HFFc6 (cell line): Measurements from ENCODE around the gene RAB11A. TPM values are rescaled to one million over a fixed set of nuclear protein-coding genes. Genes with fewer than 3 reads are reported as not detected.

Source experiments
- DNase-seq: peaks from one replicate; pipeline ENCODE4 v3.0.0-alpha.2; 2018
- H3K27ac Mint-ChIP-seq: 2 replicates; pipeline ENCODE4 v1.8.0; 2020; ENCODE audit warnings: mild to moderate bottlenecking, mixed read lengths
- H3K27me3 Mint-ChIP-seq: 2 replicates; pipeline ENCODE4 v1.8.0; 2021; ENCODE audit warnings: mild to moderate bottlenecking, moderate library complexity, mixed read lengths; ENCODE audit not compliant: insufficient read depth
- H3K36me3 Mint-ChIP-seq: 2 replicates; pipeline ENCODE4 v1.8.0; 2021; ENCODE audit warnings: low read depth, mixed read lengths
- H3K4me1 Mint-ChIP-seq: 2 replicates; pipeline ENCODE4 v1.8.0; 2020; ENCODE audit warnings: low read depth, mixed read lengths
- H3K4me3 Mint-ChIP-seq: 2 replicates; pipeline ENCODE4 v1.8.0; 2020; ENCODE audit warnings: mild to moderate bottlenecking, moderate library complexity, mixed read lengths
- H3K9me3 Mint-ChIP-seq: 2 replicates; pipeline ENCODE4 v1.8.0; 2020; ENCODE audit warnings: mild to moderate bottlenecking, mixed read lengths
- CTCF ChIP-seq: fragments of 200-600 bp; sonication (generic); IDR thresholded peaks from 2 replicates; pipeline ENCODE4 v1.5.0; 2021; ENCODE audit warnings: antibody characterized with exemption, mild to moderate bottlenecking
- total RNA-seq, 6 experiments: library from RNA; stranded (reverse); fragmentation: NEBNext Ultra II Directional; extraction: Animal tissue kit (Norgen Biotek cat#: 25700); gene quantifications; 2 replicates in 1 of 6; 3 replicates in 5 of 6; pipeline ENCODE4 v1.2.3, GENCODE V29; 2021

Gene RAB11A
- total RNA-seq, 6 experiments from 2014 or later, result 193 to 236 (median 223) TPM

GRCh38 chr15:65839354-65839901 lies 29.9 kb upstream of the RAB11A start:
- DNase-seq, result no peak

DNA sequence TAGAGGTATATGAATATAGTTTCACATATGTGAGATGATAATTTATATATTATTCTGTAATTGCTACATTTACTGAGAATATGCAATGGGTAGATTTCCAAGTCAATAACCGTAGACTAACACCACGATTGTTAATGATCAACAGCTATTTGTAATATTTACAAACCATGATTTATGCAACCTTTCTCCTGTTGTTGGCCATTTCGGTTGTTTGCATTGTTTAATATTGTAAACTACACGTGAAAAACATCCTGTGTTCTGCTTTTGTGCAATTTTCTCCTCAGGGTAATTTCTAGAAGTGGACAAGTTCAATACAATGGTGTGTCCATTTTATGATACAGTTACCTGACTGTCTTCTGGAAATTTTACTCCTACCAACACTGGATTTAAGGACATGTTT lies 29.3 kb upstream of the RAB11A start:
- peaks cover 27% of the 10 kb centered on the region for H3K4me1 Mint-ChIP-seq
- DNase-seq, result no peak
- H3K27ac Mint-ChIP-seq, result no peak overlapping the region
- TF ChIP-seq CTCF, result no peak
- H3K4me3 Mint-ChIP-seq, result no peak overlapping the region
- no peaks in the 10 kb centered on the region for H3K36me3 Mint-ChIP-seq
- no peaks in the 10 kb centered on the region for H3K9me3 Mint-ChIP-seq
- peaks cover 2% of the 10 kb centered on the region for H3K27me3 Mint-ChIP-seq

More at GRCh38 chr15:65839354-65839901, 29.9 kb upstream of the RAB11A start:
- no peaks in the 10 kb centered on the region for H3K36me3 Mint-ChIP-seq
- H3K4me3 Mint-ChIP-seq, result no peak overlapping the region
- peaks cover 27% of the 10 kb centered on the region for H3K4me1 Mint-ChIP-seq
- H3K27me3 Mint-ChIP-seq, result peaks cover 1% of the 10 kb centered on the region
- no peak for TF ChIP-seq CTCF
- no peaks in the 10 kb centered on the region for H3K9me3 Mint-ChIP-seq
- no peak overlapping the region for H3K27ac Mint-ChIP-seq

DNA sequence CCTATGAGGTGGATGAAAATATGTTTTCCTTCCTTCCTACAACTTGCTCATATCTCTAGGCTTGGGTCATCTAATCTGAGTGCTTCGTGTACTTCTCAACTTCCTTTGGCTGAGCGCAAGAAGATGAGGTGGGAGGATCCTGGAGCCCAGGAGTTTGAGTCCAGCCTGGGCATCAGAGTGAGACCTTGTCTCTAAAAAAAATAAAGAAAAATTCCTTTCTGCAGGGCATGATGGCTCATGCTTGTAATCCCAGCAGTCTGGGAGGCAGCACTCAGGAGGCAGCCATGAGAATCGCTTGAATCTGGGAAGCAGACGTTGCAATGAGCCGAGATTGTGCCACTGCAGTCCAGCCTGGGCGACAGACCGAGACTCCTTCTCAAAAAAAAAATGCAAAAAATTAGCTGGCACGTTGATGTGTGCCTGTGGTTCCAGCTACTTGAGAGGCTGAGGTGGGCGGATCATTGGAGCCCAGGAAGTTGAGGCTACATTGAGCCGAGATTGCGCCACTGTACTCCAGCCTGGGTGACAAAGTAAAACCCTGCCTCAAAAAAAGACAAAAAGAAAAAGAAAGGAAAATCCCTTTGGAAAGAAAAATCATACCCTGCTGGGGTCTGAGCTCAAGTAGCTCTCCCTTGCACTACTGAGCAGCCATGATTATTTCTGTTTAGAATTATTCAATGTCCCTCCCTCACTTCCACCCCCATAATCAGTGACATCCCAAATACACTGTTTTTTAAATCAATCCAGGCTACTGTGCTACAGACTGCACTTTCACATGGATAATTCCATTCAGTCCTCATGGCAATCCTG lies 28.0 kb upstream of the RAB11A start:
- H3K27ac Mint-ChIP-seq, result peak overlapping the region; percentile 87
- no peaks in the 10 kb centered on the region for H3K36me3 Mint-ChIP-seq
- peak overlapping the region; percentile 85 for H3K4me3 Mint-ChIP-seq
- peaks cover 28% of the 10 kb centered on the region for H3K4me1 Mint-ChIP-seq
- no peak for TF ChIP-seq CTCF
- no peaks in the 10 kb centered on the region for H3K9me3 Mint-ChIP-seq
- DNase-seq, result peak; percentile 46
- peaks cover 2% of the 10 kb centered on the region for H3K27me3 Mint-ChIP-seq

DNA sequence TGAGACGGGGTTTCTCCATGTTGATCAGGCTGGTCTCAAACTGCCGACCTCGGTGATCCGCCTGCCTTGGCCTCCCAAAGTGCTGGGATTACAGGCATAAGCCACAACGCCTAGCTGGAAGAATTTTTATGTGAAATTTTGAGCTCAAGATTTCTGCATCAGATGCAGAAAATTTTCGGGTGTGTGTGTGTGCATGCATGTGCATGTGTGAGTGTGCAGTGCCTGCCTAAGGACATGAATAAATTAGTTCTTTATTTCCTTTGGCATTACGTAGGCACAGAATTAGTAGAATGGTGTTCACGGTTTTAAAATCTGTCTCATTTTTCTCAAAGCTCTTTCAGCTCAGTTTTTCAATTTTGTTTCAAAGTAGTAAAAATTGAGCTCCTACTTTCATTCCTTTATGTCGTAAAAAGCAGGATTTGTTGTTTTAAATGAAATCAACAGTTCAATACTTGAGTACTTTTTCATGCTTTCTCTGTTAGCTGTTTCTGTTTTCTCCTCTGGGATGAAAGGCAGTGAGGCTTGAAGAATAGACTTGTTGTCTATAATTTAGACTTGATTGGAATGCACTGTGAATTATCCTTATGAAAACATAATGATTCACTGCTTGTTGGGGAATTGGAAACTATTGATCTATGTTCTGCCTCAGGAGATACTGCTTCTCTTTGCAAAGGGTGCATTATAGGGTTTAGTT lies 23.3 kb upstream of the RAB11A start:
- H3K4me3 Mint-ChIP-seq, result no peak overlapping the region; the same call in 1 of the 2 replicates
- H3K4me1 Mint-ChIP-seq, result peaks cover 20% of the 10 kb centered on the region
- H3K27me3 Mint-ChIP-seq, result peaks cover 2% of the 10 kb centered on the region; the same call in 1 of the 2 replicates
- DNase-seq, result no peak
- no peak overlapping the region for H3K27ac Mint-ChIP-seq
- no peaks in the 10 kb centered on the region for H3K9me3 Mint-ChIP-seq
- H3K36me3 Mint-ChIP-seq, result no peaks in the 10 kb centered on the region
- TF ChIP-seq CTCF, result no peak

DNA sequence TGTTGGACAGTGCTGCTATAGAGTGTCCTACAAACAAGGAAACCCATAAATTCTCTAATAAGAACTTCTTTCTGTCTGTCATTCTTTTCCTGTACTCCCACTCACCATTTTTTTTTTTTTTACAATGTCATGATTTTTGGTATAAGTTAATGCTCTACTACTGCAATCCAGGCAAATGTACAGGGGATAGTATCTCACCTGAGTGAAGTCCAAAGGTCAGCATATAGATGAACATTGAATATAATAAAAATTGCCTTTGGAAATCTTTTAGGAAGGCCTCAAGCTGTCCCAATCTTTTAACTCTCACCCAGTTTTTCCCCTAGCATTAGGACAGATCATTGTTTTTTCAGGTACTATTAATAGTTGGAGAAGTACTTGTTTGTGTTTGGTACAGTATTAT lies 21.3 kb upstream of the RAB11A start:
- Mint-ChIP-seq H3K27me3 (peaks cover 6% of the 10 kb centered on the region; the same call in 1 of the 2 replicates), H3K4me3 (no peak overlapping the region), H3K9me3 (no peaks in the 10 kb centered on the region), H3K4me1 (peaks cover 10% of the 10 kb centered on the region), H3K27ac (no peak overlapping the region), H3K36me3 (no peaks in the 10 kb centered on the region)
- DNase-seq, result no peak
- TF ChIP-seq CTCF, result no peak
